ENCODE data around the gene FAH. TPM values are rescaled to one million over a fixed set of nuclear protein-coding genes. Genes with fewer than 3 reads are reported as not detected.

The FAH gene
- 9.2 TPM for total RNA-seq

DNA sequence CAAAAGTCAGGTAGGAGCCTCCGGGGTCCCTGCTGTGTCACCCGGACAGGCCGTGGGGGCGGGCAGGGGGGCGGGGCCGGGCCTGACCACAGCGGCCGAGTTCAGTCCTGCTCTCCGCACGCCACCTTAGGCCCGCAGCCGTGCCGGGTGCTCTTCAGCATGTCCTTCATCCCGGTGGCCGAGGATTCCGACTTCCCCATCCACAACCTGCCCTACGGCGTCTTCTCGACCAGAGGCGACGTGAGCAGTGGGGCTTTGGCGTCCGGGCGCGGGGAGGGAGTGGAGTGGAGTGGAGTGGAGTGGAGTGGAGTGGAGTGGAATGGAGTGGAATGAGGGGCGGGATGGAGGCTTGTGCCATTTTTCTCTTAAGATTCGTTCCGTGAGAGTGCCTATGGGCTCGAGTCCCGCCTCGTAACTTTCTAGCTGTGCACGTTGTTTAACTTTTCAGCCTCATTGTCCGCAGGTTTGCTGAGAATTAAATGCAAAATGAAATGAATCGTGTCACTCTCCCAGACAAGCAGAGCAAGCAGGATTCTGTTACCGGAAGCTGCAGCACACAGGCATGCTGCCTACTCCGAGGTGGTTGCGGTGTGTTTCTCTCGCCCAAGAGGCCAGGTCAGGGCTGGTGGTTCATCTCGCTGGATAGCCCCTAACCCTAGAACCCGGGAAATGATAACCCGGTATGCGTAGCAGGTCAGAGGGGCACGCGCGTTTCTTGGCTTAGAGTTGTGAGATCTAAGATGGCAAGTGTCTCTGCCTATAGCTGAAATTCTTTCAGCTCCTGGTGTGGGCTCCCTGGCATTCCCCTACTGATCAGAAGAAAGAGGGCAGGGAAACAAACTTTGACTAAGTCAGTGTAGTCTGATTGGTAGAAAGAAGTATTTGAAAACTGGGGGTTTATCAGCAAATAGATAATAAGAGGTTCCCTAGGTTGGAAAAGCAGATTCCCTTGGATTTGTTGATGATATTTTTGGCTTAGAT lies at the start of gene FAH:
FAH (plus strand) TSS at position 104 of the 981 bp plus-strand sequence; CDS start at position 160, 56 bp downstream.

Other genes with a start within 250 kb of the FAH start
- 1.5 TPM for gene BCL2A1, start 181.8 kb upstream of the FAH start, total RNA-seq
- gene ZFAND6, start 93.3 kb upstream of the FAH start, total RNA-seq: 190 TPM
- 0.88 TPM for gene CTXND1, start 99.2 kb downstream of the FAH start, total RNA-seq

All from camera-type eye (tissue), 1 donor.